AG10803 (cell line): ENCODE measurements around the gene EID3.

Source experiments
- DNase-seq: peaks from one replicate; pipeline ENCODE4 v3.0.0; 2010; ENCODE audit warnings: low read depth
- H3K4me3 ChIP-seq: 2 replicates; pipeline ENCODE4 v1.5.1; 2011; ENCODE audit warnings: mild to moderate bottlenecking, low read length, control low read depth
- TF ChIP-seq, protein P1 (sequence below): conservative IDR thresholded peaks from 2 replicates; pipeline ENCODE4 v1.5.1; 2011; ENCODE audit warnings: mild to moderate bottlenecking, low read length, control low read depth, inconsistent platforms

The EID3 gene

DNA sequence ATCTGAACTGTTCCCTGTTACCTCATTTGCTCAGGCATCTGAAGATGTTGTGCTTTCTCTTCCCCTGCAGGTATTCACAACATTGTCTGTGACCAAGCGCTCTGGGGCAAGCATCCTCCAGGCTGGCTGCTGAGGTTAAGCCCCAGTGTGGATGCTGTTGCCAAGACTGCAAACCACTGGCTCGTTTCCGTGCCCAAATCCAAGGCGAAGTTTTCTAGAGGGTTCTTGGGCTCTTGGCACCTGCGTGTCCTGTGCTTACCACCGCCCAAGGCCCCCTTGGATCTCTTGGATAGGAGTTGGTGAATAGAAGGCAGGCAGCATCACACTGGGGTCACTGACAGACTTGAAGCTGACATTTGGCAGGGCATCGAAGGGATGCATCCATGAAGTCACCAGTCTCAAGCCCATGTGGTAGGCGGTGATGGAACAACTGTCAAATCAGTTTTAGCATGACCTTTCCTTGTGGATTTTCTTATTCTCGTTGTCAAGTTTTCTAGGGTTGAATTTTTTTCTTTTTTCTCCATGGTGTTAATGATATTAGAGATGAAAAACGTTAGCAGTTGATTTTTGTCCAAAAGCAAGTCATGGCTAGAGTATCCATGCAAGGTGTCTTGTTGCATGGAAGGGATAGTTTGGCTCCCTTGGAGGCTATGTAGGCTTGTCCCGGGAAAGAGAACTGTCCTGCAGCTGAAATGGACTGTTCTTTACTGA, 44.9 kb downstream of the EID3 start:
- TF ChIP-seq, protein P1, sequence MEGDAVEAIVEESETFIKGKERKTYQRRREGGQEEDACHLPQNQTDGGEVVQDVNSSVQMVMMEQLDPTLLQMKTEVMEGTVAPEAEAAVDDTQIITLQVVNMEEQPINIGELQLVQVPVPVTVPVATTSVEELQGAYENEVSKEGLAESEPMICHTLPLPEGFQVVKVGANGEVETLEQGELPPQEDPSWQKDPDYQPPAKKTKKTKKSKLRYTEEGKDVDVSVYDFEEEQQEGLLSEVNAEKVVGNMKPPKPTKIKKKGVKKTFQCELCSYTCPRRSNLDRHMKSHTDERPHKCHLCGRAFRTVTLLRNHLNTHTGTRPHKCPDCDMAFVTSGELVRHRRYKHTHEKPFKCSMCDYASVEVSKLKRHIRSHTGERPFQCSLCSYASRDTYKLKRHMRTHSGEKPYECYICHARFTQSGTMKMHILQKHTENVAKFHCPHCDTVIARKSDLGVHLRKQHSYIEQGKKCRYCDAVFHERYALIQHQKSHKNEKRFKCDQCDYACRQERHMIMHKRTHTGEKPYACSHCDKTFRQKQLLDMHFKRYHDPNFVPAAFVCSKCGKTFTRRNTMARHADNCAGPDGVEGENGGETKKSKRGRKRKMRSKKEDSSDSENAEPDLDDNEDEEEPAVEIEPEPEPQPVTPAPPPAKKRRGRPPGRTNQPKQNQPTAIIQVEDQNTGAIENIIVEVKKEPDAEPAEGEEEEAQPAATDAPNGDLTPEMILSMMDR: no peak
- no peak overlapping the region for H3K4me3 ChIP-seq
- no peak for DNase-seq

DNA sequence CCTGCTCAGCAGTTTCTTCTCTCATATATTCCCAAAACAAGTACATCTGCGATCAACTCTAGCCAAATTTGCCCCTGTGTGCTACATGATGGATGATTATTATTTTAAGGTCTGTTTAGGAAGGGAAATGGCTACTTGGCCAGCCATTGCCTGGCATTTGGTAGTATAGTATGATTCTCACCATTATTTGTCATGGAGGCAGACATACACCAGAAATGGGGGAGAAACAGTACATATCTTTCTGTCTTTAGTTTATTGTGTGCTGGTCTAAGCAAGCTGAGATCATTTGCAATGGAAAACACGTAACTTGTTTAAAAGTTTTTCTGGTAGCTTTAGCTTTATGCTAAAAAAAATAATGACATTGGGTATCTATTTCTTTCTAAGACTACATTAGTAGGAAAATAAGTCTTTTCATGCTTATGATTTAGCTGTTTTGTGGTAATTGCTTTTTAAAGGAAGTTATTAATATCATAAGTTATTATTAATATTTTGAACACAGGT, 45.5 kb downstream of the EID3 start:
- TF ChIP-seq, protein P1: no peak
- no peak for DNase-seq
- no peak overlapping the region for H3K4me3 ChIP-seq

- TF ChIP-seq, protein P1: no peak
- no peak overlapping the region for H3K4me3 ChIP-seq
- DNase-seq: no peak
These were observed 46.9 kb downstream of the EID3 start for GRCh38 chr12:104350211-104351056.

GRCh38 chr12:104351057-104351983, 47.8 kb downstream of the EID3 start:
- no peak overlapping the region for H3K4me3 ChIP-seq
- DNase-seq: no peak
- TF ChIP-seq, protein P1: no peak

GRCh38 chr12:104352106-104352713, 48.7 kb downstream of the EID3 start:
- peak; percentile 49 for DNase-seq
- TF ChIP-seq, protein P1: no peak
- H3K4me3 ChIP-seq: no peak overlapping the region
